Activated CD8-positive, alpha-beta T cell treated with anti-CD3 and anti-CD28 coated beads for 36 hours (primary cell): ENCODE results near the gene DUSP6. TPM values are rescaled to one million over a fixed set of nuclear protein-coding genes. Genes with fewer than 3 reads are reported as not detected.

Experiments
- ATAC-seq: fragments of 200-7000 bp; cut with Tn5 transposase; one replicate; pipeline ENCODE4 v1.10.0; 2021; ENCODE audit warnings: mild to moderate bottlenecking, moderate library complexity
- CTCF ChIA-PET: fragments of 350-600 bp; sonication (Branson Sonifier 250); formaldehyde crosslinking; loops from one replicate; lab custom pipeline; 2021; ENCODE audit warnings: antibody characterized with exemption; lab: Charles Lee
- POLR2A ChIA-PET: fragments of 350-600 bp; sonication (Branson Sonifier 250); formaldehyde crosslinking; loops from one replicate; lab custom pipeline; 2021; ENCODE audit warnings: antibody characterized with exemption; lab: Charles Lee
- DNase-seq: peaks from one replicate; pipeline ENCODE4 v3.0.0-alpha.2; 2020
- H3K27ac Mint-ChIP-seq: one replicate; pipeline ENCODE4 v1.8.0; 2021; ENCODE audit warnings: mild to moderate bottlenecking, mixed read lengths
- H3K27me3 Mint-ChIP-seq: one replicate; pipeline ENCODE4 v1.8.0; 2021; ENCODE audit warnings: mixed read lengths
- H3K36me3 Mint-ChIP-seq: one replicate; pipeline ENCODE4 v1.8.0; 2021; ENCODE audit warnings: low read depth, mixed read lengths
- H3K4me1 Mint-ChIP-seq: one replicate; pipeline ENCODE4 v1.8.0; 2021; ENCODE audit warnings: low read depth, mixed read lengths
- H3K4me3 Mint-ChIP-seq: one replicate; pipeline ENCODE4 v1.8.0; 2021; ENCODE audit warnings: mild to moderate bottlenecking, moderate library complexity, mixed read lengths
- H3K9me3 Mint-ChIP-seq: one replicate; pipeline ENCODE4 v1.8.0; 2021; ENCODE audit warnings: mixed read lengths
- intact Hi-C: fragments of 100-400 bp; cut with micrococcal nuclease; formaldehyde crosslinking; loops from one replicate; pipeline ENCODE4 v1.10.0; 2022
- total RNA-seq, 2 experiments: library from RNA; stranded (reverse); gene quantifications; one replicate each; pipeline ENCODE4 v1.2.3, GENCODE V29; 2021
- TF ChIP-seq, protein P1 (sequence below): fragments of 200-600 bp; IDR thresholded peaks from one replicate; pipeline ENCODE4 v1.8.0; 2022; ENCODE audit warnings: antibody characterized with exemption, mild to moderate bottlenecking

Gene DUSP6
- total RNA-seq, 2 experiments from 2014 or later, result 15.3 to 16.6 TPM

DNA sequence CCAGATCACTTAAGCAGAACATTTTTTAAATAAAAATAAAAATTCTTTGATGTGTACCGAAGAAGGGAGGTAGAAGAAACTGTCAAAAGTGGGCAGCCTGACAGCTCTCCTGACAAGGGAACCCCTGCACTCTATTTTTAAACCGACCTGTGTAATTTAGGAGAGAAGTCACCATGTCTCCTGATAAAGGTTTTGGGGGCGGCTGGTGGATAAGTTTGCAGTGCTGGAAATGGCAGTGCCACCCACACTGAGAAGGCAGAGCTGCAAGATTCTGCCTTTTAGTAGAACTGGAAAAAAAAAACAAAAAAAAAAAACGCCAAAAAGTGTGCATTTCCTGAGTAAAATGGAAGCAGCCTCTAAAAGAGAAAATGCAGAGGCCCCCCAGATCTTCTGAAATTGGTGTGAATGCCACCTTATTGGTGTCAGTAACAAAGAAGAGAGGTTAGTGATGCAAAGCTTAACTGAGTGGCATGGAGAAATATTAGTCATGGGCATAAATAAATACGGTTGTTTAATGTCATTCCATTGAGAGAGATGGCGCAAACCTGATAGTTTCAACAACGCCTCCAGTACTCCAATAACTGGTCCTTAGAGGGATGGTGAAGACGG, 24.7 kb downstream of the DUSP6 start:
- Mint-ChIP-seq H3K27me3 (peaks cover 2% of the 10 kb centered on the region), H3K9me3 (peaks cover 6% of the 10 kb centered on the region), H3K27ac (no peak overlapping the region), H3K36me3 (no peaks in the 10 kb centered on the region), H3K4me1 (peaks cover 2% of the 10 kb centered on the region), H3K4me3 (no peak overlapping the region)
- POLR2A ChIA-PET, result no interaction called here
- ATAC-seq (no peak), DNase-seq (no peak)
- TF ChIP-seq, protein P1, sequence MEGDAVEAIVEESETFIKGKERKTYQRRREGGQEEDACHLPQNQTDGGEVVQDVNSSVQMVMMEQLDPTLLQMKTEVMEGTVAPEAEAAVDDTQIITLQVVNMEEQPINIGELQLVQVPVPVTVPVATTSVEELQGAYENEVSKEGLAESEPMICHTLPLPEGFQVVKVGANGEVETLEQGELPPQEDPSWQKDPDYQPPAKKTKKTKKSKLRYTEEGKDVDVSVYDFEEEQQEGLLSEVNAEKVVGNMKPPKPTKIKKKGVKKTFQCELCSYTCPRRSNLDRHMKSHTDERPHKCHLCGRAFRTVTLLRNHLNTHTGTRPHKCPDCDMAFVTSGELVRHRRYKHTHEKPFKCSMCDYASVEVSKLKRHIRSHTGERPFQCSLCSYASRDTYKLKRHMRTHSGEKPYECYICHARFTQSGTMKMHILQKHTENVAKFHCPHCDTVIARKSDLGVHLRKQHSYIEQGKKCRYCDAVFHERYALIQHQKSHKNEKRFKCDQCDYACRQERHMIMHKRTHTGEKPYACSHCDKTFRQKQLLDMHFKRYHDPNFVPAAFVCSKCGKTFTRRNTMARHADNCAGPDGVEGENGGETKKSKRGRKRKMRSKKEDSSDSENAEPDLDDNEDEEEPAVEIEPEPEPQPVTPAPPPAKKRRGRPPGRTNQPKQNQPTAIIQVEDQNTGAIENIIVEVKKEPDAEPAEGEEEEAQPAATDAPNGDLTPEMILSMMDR, result no peak
- intact Hi-C loops, result no loop called here
- CTCF ChIA-PET, result interaction anchor here (0.8 kb wide), 1 partner anchor 308 kb away, joined by 3 read pairs; no protein-coding TSS in a partner anchor

DNA sequence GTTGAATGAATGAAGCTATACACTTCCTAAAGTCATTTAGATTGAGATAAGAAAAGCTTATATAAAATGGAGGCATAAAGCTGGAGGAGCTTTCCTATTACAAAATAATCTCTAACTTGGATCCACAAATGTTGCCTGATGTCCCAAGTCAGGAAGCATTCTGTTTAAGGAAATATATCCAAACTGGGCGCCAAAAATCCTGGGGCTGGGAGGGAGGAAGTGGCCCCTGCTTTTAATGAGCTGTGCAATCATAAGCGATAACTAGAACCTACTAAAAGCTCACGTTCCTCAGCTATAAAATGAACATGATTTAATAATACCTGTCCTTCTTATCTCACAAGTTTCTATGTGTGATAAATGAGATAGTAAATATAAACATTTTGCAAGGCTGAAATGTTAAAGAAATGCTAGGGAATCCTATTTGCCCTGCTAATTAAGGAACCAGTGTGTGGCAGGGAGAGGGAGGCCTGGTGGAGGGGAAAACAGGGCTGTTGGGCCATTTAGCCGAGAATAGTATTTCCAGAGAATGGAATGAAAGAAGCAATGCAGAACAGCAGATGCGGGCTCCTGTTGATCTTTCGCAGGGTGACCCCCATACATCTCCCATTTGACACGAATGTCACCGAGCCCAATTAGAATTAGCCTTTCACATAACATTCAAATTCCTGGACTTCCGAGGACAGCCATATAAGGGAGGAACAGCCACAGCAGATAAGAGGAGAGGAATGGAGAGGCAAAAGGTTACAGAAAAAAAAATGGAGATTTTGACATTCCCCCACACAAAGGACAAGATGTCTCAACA, 25.9 kb downstream of the DUSP6 start:
- no peak overlapping the region for H3K4me3 Mint-ChIP-seq
- ChIA-PET CTCF (interaction anchor here (0.7 to 1.2 kb wide), 2 partner anchors 10 to 102 kb away, joined by 3 read pairs; no protein-coding TSS in a partner anchor), POLR2A (no interaction called here)
- peaks cover 2% of the 10 kb centered on the region for H3K27me3 Mint-ChIP-seq
- intact Hi-C loops, result no loop called here
- H3K27ac Mint-ChIP-seq, result no peak overlapping the region
- TF ChIP-seq, protein P1, result no peak
- ATAC-seq (no peak), DNase-seq (no peak)
- peaks cover 2% of the 10 kb centered on the region for H3K4me1 Mint-ChIP-seq
- no peaks in the 10 kb centered on the region for H3K36me3 Mint-ChIP-seq
- H3K9me3 Mint-ChIP-seq, result peaks cover 6% of the 10 kb centered on the region

DNA sequence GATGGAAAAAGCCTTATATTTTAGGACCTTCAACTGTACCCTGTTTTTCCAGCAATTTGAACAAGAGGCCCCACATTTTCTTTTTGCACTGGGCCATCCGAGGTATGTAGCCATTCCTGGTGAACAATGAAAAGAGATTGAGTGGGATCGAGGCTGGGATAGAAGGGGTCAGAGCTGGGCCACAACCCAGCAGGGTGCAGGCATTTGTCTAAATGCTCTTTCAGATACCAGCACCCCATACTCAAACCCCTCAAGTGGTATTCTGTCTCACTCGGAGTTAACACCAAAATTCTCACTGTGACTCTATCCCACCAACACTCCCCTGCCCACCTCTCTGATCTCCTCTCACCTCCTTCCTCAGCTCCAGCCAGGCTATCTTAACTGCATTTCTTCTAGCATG, 26.8 kb downstream of the DUSP6 start:
- intact Hi-C loops, result no loop called here
- no peak overlapping the region for H3K27ac Mint-ChIP-seq
- no peak for DNase-seq
- no peak overlapping the region for H3K4me3 Mint-ChIP-seq
- CTCF ChIA-PET, result interaction anchor here (0.7 to 1.2 kb wide), 2 partner anchors 9 to 103 kb away, joined by 3 read pairs; no protein-coding TSS in a partner anchor
- no peak for ATAC-seq
- peaks cover 1% of the 10 kb centered on the region for H3K9me3 Mint-ChIP-seq
- TF ChIP-seq, protein P1, result no peak
- peaks cover 2% of the 10 kb centered on the region for H3K4me1 Mint-ChIP-seq
- H3K27me3 Mint-ChIP-seq, result peaks cover 2% of the 10 kb centered on the region
- POLR2A ChIA-PET, result no interaction called here
- H3K36me3 Mint-ChIP-seq, result no peaks in the 10 kb centered on the region

DNA sequence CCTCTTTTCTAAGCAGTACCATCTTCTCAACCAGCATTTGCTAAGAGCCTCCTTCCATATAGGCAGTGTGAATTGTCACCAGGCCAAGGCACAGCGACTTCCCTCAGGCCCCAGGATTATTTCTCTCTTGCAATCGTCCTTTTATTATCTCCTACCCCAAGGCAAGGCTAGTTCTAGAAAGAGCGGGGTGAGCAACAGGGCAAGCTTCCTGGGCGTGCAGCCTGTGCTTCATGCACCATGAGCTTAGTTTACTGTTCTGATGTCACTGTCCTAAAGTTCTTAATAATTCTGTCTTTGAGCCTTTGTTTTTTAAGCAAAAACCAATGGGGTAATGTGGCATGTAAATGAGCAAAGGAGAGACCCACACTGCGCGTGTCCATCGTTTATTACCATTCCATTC, 27.9 kb downstream of the DUSP6 start:
- ChIA-PET CTCF (no interaction called here), POLR2A (no interaction called here)
- no peaks in the 10 kb centered on the region for H3K36me3 Mint-ChIP-seq
- TF ChIP-seq, protein P1, result no peak
- H3K27ac Mint-ChIP-seq, result no peak overlapping the region
- H3K27me3 Mint-ChIP-seq, result peaks cover 2% of the 10 kb centered on the region
- no peaks in the 10 kb centered on the region for H3K9me3 Mint-ChIP-seq
- no peak overlapping the region for H3K4me3 Mint-ChIP-seq
- peaks cover 2% of the 10 kb centered on the region for H3K4me1 Mint-ChIP-seq
- ATAC-seq, result no peak
- DNase-seq, result no peak
- intact Hi-C loops, result no loop called here
